Measurements from ENCODE around the gene MAGI2. TPM values are rescaled to one million over a fixed set of nuclear protein-coding genes. Genes with fewer than 3 reads are reported as not detected.
"Not testable (repeated sequence)": the region's sequence is repeated elsewhere in the genome, so short reads cannot be mapped to it uniquely, and the experiment has no call there.

The MAGI2 gene
- total RNA-seq, 1 donor from 2014 or later: 4.0 TPM

DNA sequence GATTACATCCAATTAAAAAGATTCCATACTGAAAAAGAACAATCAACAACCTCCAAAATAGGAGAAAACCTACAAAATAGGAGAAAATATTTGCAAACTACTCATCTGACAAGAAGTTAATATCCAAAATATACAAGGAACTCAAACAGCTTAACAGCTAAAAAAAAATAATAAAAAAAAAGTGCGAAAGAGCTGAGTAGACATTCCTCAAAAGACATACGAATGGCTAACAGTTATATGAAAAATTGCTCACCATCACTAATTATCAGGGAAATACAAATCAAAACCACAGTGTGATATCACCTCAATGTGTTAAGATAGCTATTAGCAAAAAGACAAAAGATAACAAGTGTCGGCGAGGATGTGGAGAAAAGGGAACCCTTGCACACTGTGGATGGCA, 1204.6 kb downstream of the MAGI2 start:
- H3K9me3 ChIP-seq: peaks cover 0 to 24% of the 10 kb centered on the region in 2 donors
- no peaks in the 10 kb centered on the region for H3K4me1 ChIP-seq
- intact Hi-C loops (cut with DNase I): no loop called here
- no peaks in the 10 kb centered on the region for H3K36me3 ChIP-seq
- no peak overlapping the region for H3K27ac ChIP-seq
- no peaks in the 10 kb centered on the region for H3K27me3 ChIP-seq
- DNase-seq (ENCODE audit: low spot score in 2 of 2): no peak
- TF ChIP-seq, protein P1, sequence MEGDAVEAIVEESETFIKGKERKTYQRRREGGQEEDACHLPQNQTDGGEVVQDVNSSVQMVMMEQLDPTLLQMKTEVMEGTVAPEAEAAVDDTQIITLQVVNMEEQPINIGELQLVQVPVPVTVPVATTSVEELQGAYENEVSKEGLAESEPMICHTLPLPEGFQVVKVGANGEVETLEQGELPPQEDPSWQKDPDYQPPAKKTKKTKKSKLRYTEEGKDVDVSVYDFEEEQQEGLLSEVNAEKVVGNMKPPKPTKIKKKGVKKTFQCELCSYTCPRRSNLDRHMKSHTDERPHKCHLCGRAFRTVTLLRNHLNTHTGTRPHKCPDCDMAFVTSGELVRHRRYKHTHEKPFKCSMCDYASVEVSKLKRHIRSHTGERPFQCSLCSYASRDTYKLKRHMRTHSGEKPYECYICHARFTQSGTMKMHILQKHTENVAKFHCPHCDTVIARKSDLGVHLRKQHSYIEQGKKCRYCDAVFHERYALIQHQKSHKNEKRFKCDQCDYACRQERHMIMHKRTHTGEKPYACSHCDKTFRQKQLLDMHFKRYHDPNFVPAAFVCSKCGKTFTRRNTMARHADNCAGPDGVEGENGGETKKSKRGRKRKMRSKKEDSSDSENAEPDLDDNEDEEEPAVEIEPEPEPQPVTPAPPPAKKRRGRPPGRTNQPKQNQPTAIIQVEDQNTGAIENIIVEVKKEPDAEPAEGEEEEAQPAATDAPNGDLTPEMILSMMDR (IDR thresholded peaks at IDR 0.05): no peak
- no peak overlapping the region for H3K4me3 ChIP-seq

DNA sequence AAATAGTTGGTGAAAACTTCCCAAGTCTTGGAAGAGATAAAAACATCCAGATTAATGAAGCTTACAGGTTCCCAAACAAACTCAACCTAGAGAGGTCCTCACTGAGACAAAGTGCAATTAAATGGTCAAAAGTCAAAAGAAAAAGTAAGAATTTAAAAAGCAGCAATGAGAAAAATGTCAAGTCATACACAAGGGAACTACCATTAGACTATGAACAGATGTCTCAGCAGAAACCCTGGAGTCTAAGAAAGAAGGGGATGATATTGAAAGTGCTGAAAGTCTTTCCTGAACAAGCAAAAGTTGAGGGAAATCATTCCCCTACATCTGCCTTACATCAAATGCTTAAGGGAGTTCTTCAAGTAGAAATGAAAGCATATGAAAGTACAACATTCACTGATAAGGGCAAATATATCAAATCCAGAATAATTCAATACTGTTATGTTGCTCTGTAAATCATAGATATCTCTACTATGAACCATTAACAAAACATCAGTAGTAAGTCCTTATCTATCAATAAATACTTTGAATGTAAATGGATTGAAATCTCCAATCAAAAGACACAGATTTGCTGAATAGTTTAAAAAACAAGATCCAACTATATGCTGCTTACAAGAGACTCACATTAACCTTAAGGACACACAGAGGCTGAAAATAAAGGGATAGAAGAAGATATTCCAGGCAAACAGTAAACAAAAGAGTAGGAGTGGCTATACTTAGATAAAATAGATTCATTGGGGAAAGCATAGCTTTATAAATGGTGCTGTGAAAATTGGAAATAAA, 1205.4 kb downstream of the MAGI2 start:
- Histone ChIP-seq H3K9me3 (peaks cover 0 to 24% of the 10 kb centered on the region in 2 donors), H3K4me1 (no peaks in the 10 kb centered on the region), H3K4me3 (no peak overlapping the region), H3K27ac (no peak overlapping the region), H3K36me3 (no peaks in the 10 kb centered on the region), H3K27me3 (no peaks in the 10 kb centered on the region)
- no peak for DNase-seq (ENCODE audit: low spot score in 2 of 2)
- intact Hi-C loops (cut with DNase I): no loop called here
- TF ChIP-seq, protein P1 (IDR thresholded peaks at IDR 0.05): no peak

DNA sequence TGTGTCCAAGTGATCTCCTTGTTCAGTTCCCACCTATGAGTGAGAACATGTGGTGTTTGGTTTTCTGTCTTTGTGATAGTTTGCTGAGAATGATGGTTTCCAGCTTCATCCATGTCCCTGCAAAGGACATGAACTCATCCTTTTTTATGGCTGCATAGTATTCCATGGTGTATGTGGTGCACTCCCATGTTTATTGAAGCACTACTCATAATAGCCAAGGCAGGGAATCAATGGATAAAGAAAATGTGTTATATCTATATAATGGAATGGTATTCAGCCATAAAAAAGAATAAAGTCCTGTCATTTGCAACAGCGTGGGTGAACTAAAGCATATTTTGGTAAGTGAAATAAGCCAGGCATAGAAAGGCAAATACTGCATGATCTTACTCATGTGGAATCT, 1213.3 kb downstream of the MAGI2 start:
- H3K9me3 ChIP-seq; intact Hi-C loops (cut with DNase I); DNase-seq (ENCODE audit: low spot score in 2 of 2); H3K4me3 ChIP-seq; H3K27ac ChIP-seq; H3K27me3 ChIP-seq; H3K36me3 ChIP-seq; H3K4me1 ChIP-seq: not testable (repeated sequence)

DNA sequence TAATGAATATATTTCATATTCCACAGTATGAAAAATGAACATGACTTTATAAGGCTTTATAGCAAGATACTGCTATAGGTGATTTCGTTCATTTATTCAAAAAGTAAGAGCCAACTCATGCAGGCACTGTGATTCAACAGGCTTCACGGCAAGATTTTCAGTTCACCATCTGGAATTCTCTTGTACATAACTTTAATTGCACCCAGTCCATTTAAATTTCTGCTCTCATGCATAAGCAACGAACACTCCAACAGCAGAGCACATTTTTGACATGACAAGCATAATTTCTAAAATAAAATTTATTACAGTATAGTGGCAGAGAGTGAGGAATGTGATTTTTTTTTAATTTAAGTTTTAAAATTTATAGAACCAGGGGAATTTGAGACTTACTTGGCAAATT, 1218.8 kb downstream of the MAGI2 start:
- H3K36me3 ChIP-seq: no peaks in the 10 kb centered on the region
- intact Hi-C loops (cut with DNase I): no loop called here
- H3K9me3 ChIP-seq: no peaks in the 10 kb centered on the region

DNA sequence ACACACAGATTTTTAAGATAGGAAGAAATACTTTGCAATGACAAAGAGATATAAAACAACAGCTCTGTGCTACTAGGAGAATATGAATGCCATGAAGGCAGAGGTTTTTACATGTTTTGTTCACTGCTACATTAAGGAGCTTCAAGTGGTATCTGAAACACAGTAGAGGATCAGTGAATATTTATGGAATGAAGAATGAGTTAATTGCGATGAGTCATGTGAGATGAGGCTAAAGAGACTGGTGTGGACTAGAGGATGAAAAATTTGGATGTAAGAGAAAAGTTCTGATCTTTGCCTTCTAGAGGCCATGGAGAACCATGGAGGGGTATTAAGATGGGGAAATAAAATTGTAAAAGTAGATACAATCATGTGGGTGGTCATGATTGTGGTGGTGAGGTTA, 1220.7 kb downstream of the MAGI2 start:
- Histone ChIP-seq H3K9me3 (no peaks in the 10 kb centered on the region), H3K27me3 (no peaks in the 10 kb centered on the region), H3K36me3 (no peaks in the 10 kb centered on the region), H3K4me3 (no peak overlapping the region), H3K27ac (no peak overlapping the region), H3K4me1 (no peaks in the 10 kb centered on the region)
- intact Hi-C loops (cut with DNase I): no loop called here
- TF ChIP-seq, protein P1 (IDR thresholded peaks at IDR 0.05): no peak
- DNase-seq (ENCODE audit: low spot score in 2 of 2): no peak

More for the DNA sequence above, 1218.8 kb downstream of the MAGI2 start:
- no peak for DNase-seq (ENCODE audit: low spot score in 2 of 2)
- Histone ChIP-seq H3K27me3 (no peaks in the 10 kb centered on the region), H3K4me3 (no peak overlapping the region), H3K27ac (no peak overlapping the region), H3K4me1 (no peaks in the 10 kb centered on the region)
- TF ChIP-seq, protein P1 (IDR thresholded peaks at IDR 0.05): no peak

DNA sequence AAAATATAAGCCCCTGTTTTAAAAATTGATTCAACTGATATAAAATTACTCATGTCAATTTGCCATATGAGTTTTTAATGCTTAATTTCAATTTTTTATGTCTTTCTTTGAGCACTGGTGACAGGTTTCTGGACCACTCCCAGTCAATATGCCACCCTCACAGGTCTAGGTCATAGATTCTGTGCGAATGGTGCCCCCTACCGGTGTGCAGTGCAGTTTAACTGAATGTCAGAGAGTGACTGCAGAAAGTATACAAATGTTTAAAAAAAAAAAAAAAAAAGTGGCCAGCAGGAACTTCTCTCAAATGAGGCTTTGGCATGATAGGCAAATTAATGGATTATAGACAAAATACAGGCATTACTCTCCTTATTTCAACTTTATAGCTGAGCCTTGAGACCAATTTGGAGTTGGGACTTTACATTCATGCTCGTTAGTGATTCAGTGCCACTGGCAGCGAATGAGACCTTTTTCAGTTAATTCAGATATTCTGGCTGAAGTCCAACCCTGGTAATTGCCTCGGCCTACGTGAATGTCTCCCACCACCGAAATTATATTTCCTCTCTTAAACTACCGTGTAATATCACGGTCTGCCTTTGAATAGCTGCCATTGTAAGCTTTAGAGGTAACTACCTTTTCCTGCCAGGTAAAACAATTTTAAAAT, 1227.3 kb downstream of the MAGI2 start:
- DNase-seq (ENCODE audit: low spot score in 2 of 2): peak in 1 of 2 donors; percentile 74
- H3K27ac ChIP-seq: peak overlapping the region in 1 of 2 donors; percentile 55
- TF ChIP-seq, protein P1 (IDR thresholded peaks at IDR 0.05): peak in 2 of 3 experiments; percentile 45 to 49
- no peaks in the 10 kb centered on the region for H3K36me3 ChIP-seq
- no peaks in the 10 kb centered on the region for H3K9me3 ChIP-seq
- H3K4me3 ChIP-seq: no peak overlapping the region
- H3K4me1 ChIP-seq: peaks cover 0 to 12% of the 10 kb centered on the region in 2 donors
- intact Hi-C loops (cut with DNase I): loop anchor here (2.0 to 10.0 kb wide), 2 partner anchors 91 to 281 kb away; no protein-coding TSS in a partner anchor
- H3K27me3 ChIP-seq: no peaks in the 10 kb centered on the region

Measured in ascending aorta (tissue), 2 donors.